Activated CD4-positive, alpha-beta T cell treated with anti-CD3 and anti-CD28 coated beads, Interleukin-2, amount 50 U/mL, for 16 hours (primary cell): ENCODE data around the gene TMEM200C.

Source experiments
- DNase-seq: peaks from one replicate; pipeline ENCODE4 v3.0.0-alpha.2; 2020

Gene TMEM200C

GRCh38 chr18:5895299-5895875, at the start of gene TMEM200C:
Gene TMEM200C (minus strand): TSS chr18:5895522. CDS start chr18:5892063, 3,459 bp downstream.
- no peak for DNase-seq

GRCh38 chr18:5944448-5944847, 49.1 kb upstream of the TMEM200C start:
- DNase-seq: no peak

GRCh38 chr18:5943514-5943913, 48.2 kb upstream of the TMEM200C start:
- DNase-seq: no peak

- DNase-seq: no peak
Observed at GRCh38 chr18:5942591-5942990, 47.3 kb upstream of the TMEM200C start.

GRCh38 chr18:5941890-5942289, 46.6 kb upstream of the TMEM200C start:
- no peak for DNase-seq

GRCh38 chr18:5939801-5940667, 44.7 kb upstream of the TMEM200C start:
- DNase-seq: no peak

- DNase-seq: no peak
Observed at GRCh38 chr18:5937795-5938194, 42.5 kb upstream of the TMEM200C start.

GRCh38 chr18:5937121-5937520, 41.8 kb upstream of the TMEM200C start:
- DNase-seq: no peak

GRCh38 chr18:5930789-5931188, 35.5 kb upstream of the TMEM200C start:
- DNase-seq: no peak

- no peak for DNase-seq
Observed at GRCh38 chr18:5918205-5918858, 23.0 kb upstream of the TMEM200C start.

- DNase-seq: no peak
Observed at GRCh38 chr18:5914951-5915350, 19.6 kb upstream of the TMEM200C start.

GRCh38 chr18:5914016-5914415, 18.7 kb upstream of the TMEM200C start:
- DNase-seq: no peak

- DNase-seq: no peak
Observed at GRCh38 chr18:5912566-5912965, 17.2 kb upstream of the TMEM200C start.

GRCh38 chr18:5909125-5909524, 13.8 kb upstream of the TMEM200C start:
- no peak for DNase-seq

GRCh38 chr18:5903386-5903785, 8.1 kb upstream of the TMEM200C start:
- no peak for DNase-seq

- DNase-seq: no peak
Observed at GRCh38 chr18:5900262-5900661, 4.9 kb upstream of the TMEM200C start.

GRCh38 chr18:5899835-5900234, 4.5 kb upstream of the TMEM200C start:
- no peak for DNase-seq

- no peak for DNase-seq
Observed at GRCh38 chr18:5895876-5896740, 786 bp upstream of the TMEM200C start.

- DNase-seq: no peak
Observed at GRCh38 chr18:5894611-5895298, 567 bp downstream of the TMEM200C start.

GRCh38 chr18:5893956-5894610, 1.2 kb downstream of the TMEM200C start:
- DNase-seq: no peak

GRCh38 chr18:5892823-5893431, 2.4 kb downstream of the TMEM200C start:
- no peak for DNase-seq
